Caco-2 (cell line): ENCODE data around the gene CBFA2T2. TPM values are rescaled to one million over a fixed set of nuclear protein-coding genes. Genes with fewer than 3 reads are reported as not detected.

ENCODE experiments used
- BruUV-seq: library from RNA; stranded (reverse); fragments of 400-500 nt; replicated peaks from 2 replicates; lab custom pipeline; 2021; lab: Mats Ljungman, UMichigan
- CTCF ChIA-PET: fragments of 300-600 bp; sonication (Branson Sonifier 250); formaldehyde crosslinking; loops from one replicate; lab custom pipeline; 2022; ENCODE audit warnings: antibody characterized with exemption; lab: Charles Lee
- POLR2A ChIA-PET: fragments of 300-600 bp; sonication (Branson Sonifier 250); formaldehyde crosslinking; loops from one replicate; lab custom pipeline; 2022; ENCODE audit warnings: antibody characterized with exemption; lab: Charles Lee
- DNase-seq, 2 experiments: peaks; one replicate each; pipeline versions ENCODE4 v3.0.0 to v3.0.0-alpha.2; 2020 to 2022
- H3K27me3 ChIP-seq: replicated peaks from 2 replicates; pipeline ENCODE4 v1.6.0; 2011; ENCODE audit warnings: low read length; ENCODE audit not compliant: control insufficient read depth, insufficient read depth
- H3K36me3 ChIP-seq: 2 replicates; pipeline ENCODE4 v1.5.1; 2011; ENCODE audit warnings: low read length; ENCODE audit not compliant: control insufficient read depth, insufficient read depth
- H3K4me1 ChIP-seq: fragments of 250-450 bp; sonication (Bioruptor Pico); 2 replicates; pipeline ENCODE4 v1.5.1; 2020; ENCODE audit warnings: mild to moderate bottlenecking
- H3K4me3 ChIP-seq: 2 replicates; pipeline ENCODE4 v1.5.1; 2011; ENCODE audit warnings: low read depth, mild to moderate bottlenecking, control low read depth, low read length
- H3K9me3 ChIP-seq: fragments of 250-450 bp; sonication (Bioruptor Pico); 2 replicates; pipeline ENCODE4 v1.5.1; 2020; ENCODE audit warnings: mild to moderate bottlenecking, moderate library complexity
- H3K27ac Mint-ChIP-seq: one replicate; pipeline ENCODE4 v1.8.0; 2022; ENCODE audit warnings: mixed read lengths; ENCODE audit not compliant: unreplicated experiment
- H3K27me3 Mint-ChIP-seq: one replicate; pipeline ENCODE4 v1.8.0; 2022; ENCODE audit warnings: mixed read lengths; ENCODE audit not compliant: insufficient read depth, unreplicated experiment
- H3K36me3 Mint-ChIP-seq: one replicate; pipeline ENCODE4 v1.8.0; 2022; ENCODE audit warnings: mild to moderate bottlenecking, mixed read lengths; ENCODE audit not compliant: insufficient read depth, unreplicated experiment
- H3K4me1 Mint-ChIP-seq: one replicate; pipeline ENCODE4 v1.8.0; 2022; ENCODE audit warnings: low read depth, mixed read lengths; ENCODE audit not compliant: unreplicated experiment
- H3K4me3 Mint-ChIP-seq: one replicate; pipeline ENCODE4 v1.8.0; 2022; ENCODE audit warnings: mild to moderate bottlenecking, moderate library complexity, mixed read lengths; ENCODE audit not compliant: unreplicated experiment
- H3K9me3 Mint-ChIP-seq: one replicate; pipeline ENCODE4 v1.8.0; 2022; ENCODE audit warnings: mixed read lengths; ENCODE audit not compliant: unreplicated experiment
- intact Hi-C: fragments of 100-400 bp; cut with micrococcal nuclease; formaldehyde crosslinking; loops from one replicate; pipeline ENCODE4 v1.10.0; 2022; ENCODE audit not compliant: unreplicated experiment
- total RNA-seq: library from RNA; stranded (reverse); gene quantifications from 2 replicates; pipeline ENCODE4 v1.2.3, GENCODE V29; 2022
- TF ChIP-seq, protein P1 (sequence below), 2 experiments: fragments of 200-600 bp in 1 of 2; IDR thresholded peaks; 1 replicate in 1 of 2; 2 replicates in 1 of 2; pipeline versions ENCODE4 v1.5.1 to v1.8.0; 2011 to 2022; ENCODE audit warnings: antibody characterized with exemption in 1 of 2, control low read depth in 1 of 2, inconsistent platforms in 1 of 2, low read depth in 1 of 2, low read length in 1 of 2, mild to moderate bottlenecking in 1 of 2, moderate library complexity in 1 of 2; ENCODE audit not compliant: insufficient read depth in 1 of 2, severe bottlenecking in 1 of 2, unreplicated experiment in 1 of 2

The CBFA2T2 gene
- total RNA-seq, 1 experiment from 2014 or later = 30.6 TPM

DNA sequence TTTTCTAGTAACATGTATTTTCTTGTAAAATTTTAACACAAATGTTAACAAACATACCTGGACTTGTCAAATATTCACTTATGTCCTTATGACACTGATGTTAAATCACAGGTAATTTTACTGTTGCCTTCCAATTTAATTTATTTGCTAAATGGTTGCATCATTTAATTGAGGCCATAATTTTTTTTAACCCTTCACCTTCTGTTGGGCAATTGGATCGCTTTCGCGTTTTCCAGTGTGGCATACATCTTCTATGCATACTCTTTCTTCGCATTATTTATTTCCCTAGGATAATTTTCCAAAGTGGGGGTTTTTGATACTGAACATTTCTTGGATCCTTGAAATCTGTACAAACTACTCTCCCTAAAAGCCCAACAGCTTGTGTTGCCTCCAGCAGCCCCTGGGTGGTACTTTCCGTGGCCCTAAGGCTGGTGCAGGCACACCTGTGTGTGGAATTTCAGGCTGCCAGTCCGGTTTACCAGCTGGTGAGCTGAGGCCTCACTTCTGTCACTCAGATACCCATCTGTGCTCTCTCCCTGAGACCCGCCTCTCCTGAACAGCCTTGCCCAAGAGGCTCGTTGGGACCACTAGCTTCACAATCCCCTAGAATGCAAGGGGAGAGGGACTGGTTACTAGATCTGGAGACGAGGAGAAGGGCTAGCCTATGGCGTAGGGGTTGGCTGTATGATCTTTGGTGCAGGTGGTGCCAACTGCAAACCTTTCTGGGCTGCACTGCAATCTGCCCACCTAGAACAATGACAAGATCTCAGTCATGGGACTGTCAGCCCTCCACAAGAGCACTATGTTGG lies 161.1 kb downstream of the CBFA2T2 start:
- Histone ChIP-seq H3K27me3 (no peaks in the 10 kb centered on the region), H3K4me1 (peaks cover 27% of the 10 kb centered on the region), H3K36me3 (no peaks in the 10 kb centered on the region), H3K9me3 (no peaks in the 10 kb centered on the region), H3K4me3 (no peak overlapping the region)
- peaks cover 77% of the 10 kb centered on the region for H3K36me3 Mint-ChIP-seq
- CTCF ChIA-PET = interaction anchor here (0.8 to 6.5 kb wide), 4 partner anchors 15 to 197 kb away, joined by 3 to 127 read pairs (median 39); partner anchors contain the start of genes ACTL10 and CBFA2T2
- no peak overlapping the region for H3K27ac Mint-ChIP-seq
- POLR2A ChIA-PET = interaction anchor here (1.3 kb wide), 1 partner anchor 12 kb away, joined by 5 read pairs; no protein-coding TSS in a partner anchor
- H3K9me3 Mint-ChIP-seq = no peaks in the 10 kb centered on the region
- DNase-seq = peak in 1 of 2 experiments; percentile 41
- no peaks in the 10 kb centered on the region for H3K27me3 Mint-ChIP-seq
- no peak overlapping the region for H3K4me3 Mint-ChIP-seq
- peaks cover 25% of the 10 kb centered on the region for H3K4me1 Mint-ChIP-seq
- intact Hi-C loops = no loop called here
- BruUV-seq = no TSS peak
- TF ChIP-seq, protein P1, sequence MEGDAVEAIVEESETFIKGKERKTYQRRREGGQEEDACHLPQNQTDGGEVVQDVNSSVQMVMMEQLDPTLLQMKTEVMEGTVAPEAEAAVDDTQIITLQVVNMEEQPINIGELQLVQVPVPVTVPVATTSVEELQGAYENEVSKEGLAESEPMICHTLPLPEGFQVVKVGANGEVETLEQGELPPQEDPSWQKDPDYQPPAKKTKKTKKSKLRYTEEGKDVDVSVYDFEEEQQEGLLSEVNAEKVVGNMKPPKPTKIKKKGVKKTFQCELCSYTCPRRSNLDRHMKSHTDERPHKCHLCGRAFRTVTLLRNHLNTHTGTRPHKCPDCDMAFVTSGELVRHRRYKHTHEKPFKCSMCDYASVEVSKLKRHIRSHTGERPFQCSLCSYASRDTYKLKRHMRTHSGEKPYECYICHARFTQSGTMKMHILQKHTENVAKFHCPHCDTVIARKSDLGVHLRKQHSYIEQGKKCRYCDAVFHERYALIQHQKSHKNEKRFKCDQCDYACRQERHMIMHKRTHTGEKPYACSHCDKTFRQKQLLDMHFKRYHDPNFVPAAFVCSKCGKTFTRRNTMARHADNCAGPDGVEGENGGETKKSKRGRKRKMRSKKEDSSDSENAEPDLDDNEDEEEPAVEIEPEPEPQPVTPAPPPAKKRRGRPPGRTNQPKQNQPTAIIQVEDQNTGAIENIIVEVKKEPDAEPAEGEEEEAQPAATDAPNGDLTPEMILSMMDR (IDR thresholded peaks at IDR 0.05; ENCODE audit: insufficient read depth in 1 of 2, low read depth in 1 of 2, low read length in 1 of 2, severe bottlenecking in 1 of 2, unreplicated experiment in 1 of 2) = no peak

DNA sequence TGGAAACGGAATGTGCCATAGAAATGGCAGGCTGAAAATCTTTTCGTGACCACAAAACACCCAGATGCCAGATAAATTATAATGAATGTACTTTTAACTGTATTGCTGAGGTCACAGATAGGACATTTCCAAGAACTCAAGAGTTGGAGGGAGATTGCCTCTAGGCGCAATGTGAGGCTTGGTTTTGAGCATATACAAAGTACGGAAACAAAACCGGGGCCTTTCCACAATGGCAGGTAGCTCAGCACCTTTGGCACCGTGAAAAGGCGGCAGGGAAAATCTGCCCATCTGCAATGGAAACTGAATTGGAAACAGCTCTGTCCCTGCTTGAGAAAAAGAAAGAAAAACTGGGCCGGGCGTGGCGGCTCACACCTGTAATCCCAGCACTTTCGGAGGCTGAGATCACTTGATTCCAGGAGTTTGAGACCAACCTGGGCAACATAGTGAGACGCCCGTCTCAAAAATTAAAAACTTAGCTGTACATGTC lies 161.7 kb downstream of the CBFA2T2 start:
- no peak overlapping the region for H3K27ac Mint-ChIP-seq
- intact Hi-C loops = loop anchor here (2.0 kb wide), 1 partner anchor 29 kb away; no protein-coding TSS in a partner anchor
- no peaks in the 10 kb centered on the region for H3K27me3 ChIP-seq
- ChIA-PET POLR2A (interaction anchor here (1.3 kb wide), 1 partner anchor 11 kb away, joined by 5 read pairs; no protein-coding TSS in a partner anchor), CTCF (interaction anchor here (0.7 to 6.5 kb wide), 5 partner anchors 14 to 198 kb away, joined by 3 to 127 read pairs (median 6); partner anchors contain the start of genes ACTL10 and CBFA2T2)
- no peaks in the 10 kb centered on the region for H3K27me3 Mint-ChIP-seq
- H3K4me1 ChIP-seq = peaks cover 27% of the 10 kb centered on the region
- no peak overlapping the region for H3K4me3 Mint-ChIP-seq
- no TSS peak for BruUV-seq
- no peaks in the 10 kb centered on the region for H3K36me3 ChIP-seq
- H3K9me3 ChIP-seq = no peaks in the 10 kb centered on the region
- TF ChIP-seq, protein P1 (IDR thresholded peaks at IDR 0.05; ENCODE audit: insufficient read depth in 1 of 2, low read depth in 1 of 2, low read length in 1 of 2, severe bottlenecking in 1 of 2, unreplicated experiment in 1 of 2) = no peak
- H3K36me3 Mint-ChIP-seq = peaks cover 77% of the 10 kb centered on the region
- no peaks in the 10 kb centered on the region for H3K9me3 Mint-ChIP-seq
- no peak overlapping the region for H3K4me3 ChIP-seq
- no peak for DNase-seq
- peaks cover 25% of the 10 kb centered on the region for H3K4me1 Mint-ChIP-seq

DNA sequence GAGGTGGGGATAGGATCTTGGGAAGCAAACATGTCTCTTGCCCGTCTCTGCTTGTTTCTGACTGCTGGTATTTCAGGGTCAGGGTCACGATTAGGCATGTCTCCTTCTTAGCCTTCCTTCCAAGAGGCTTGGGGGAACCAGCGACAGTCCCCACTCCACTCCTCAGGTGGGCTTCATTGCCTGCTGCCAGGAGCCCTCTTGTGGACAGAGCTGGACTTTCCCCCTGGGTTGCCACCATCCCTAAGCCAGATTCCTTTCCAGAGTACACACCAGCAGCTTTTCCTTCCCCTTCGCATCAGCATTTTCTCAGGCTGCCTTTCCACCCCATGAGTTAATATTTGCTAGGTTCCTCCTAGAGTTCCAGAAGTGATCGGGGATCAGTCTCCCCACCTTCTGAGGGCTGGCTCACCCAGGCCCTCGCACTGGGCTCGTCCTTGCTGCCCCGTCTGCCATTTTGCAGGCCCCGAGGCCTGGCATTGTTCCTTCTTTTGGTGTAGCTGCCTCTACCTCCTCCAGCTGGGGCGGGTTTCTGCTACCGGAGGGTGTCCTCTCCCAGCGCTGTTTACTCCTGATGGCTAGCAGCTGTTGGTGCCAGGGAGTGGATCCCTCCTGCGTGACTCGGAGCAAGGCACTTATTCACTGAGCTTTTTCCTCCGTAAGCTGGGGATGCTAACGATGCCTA lies 163.5 kb downstream of the CBFA2T2 start:
- H3K4me1 ChIP-seq = peaks cover 27% of the 10 kb centered on the region
- TF ChIP-seq, protein P1 (IDR thresholded peaks at IDR 0.05; ENCODE audit: insufficient read depth in 1 of 2, low read depth in 1 of 2, low read length in 1 of 2, severe bottlenecking in 1 of 2, unreplicated experiment in 1 of 2) = peak; percentile 99
- peak; percentile 90 to 92 for DNase-seq
- H3K36me3 ChIP-seq = 0 out of 2 replicates have a peak, but pooled peaks cover 1% of the 10 kb centered on the region
- intact Hi-C loops = loop anchor here (1.0 to 2.0 kb wide), 4 partner anchors 31 to 253 kb away; no protein-coding TSS in a partner anchor
- no peaks in the 10 kb centered on the region for H3K9me3 ChIP-seq
- peak overlapping the region; percentile 24 for H3K4me3 Mint-ChIP-seq
- POLR2A ChIA-PET = interaction anchor here (0.5 to 2.8 kb wide), 5 partner anchors 10 to 456 kb away, joined by 3 to 28 read pairs (median 7); partner anchors contain the start of genes ACTL10 and CBFA2T2
- CTCF ChIA-PET = interaction anchor here (0.6 to 6.5 kb wide), 23 partner anchors 9 to 391 kb away, joined by 3 to 127 read pairs (median 4); partner anchors contain the start of genes ACTL10, CBFA2T2, CDK5RAP1 and SNTA1
- H3K4me1 Mint-ChIP-seq = peaks cover 25% of the 10 kb centered on the region
- H3K36me3 Mint-ChIP-seq = peaks cover 76% of the 10 kb centered on the region
- no peaks in the 10 kb centered on the region for H3K27me3 Mint-ChIP-seq
- H3K9me3 Mint-ChIP-seq = no peaks in the 10 kb centered on the region
- no TSS peak for BruUV-seq
- no peaks in the 10 kb centered on the region for H3K27me3 ChIP-seq
- H3K27ac Mint-ChIP-seq = peak overlapping the region; percentile 66
- no peak overlapping the region for H3K4me3 ChIP-seq
